Neural cell (in vitro differentiated cells): ENCODE data around the gene MPHOSPH9. TPM values are rescaled to one million over a fixed set of nuclear protein-coding genes. Genes with fewer than 3 reads are reported as not detected.

Experiments used
- H2AFZ ChIP-seq: fragments of 200-600, 300-800 bp; sonication (generic), shearing (Covaris generic); 2 replicates; pipeline ENCODE4 v1.6.0; 2014; ENCODE audit warnings: low read depth, mild to moderate bottlenecking, antibody characterized with exemption, low read length, moderate library complexity
- H3F3A ChIP-seq: fragments of 200-600 bp; shearing (Covaris generic); 2 replicates; pipeline ENCODE4 v1.6.1; 2016; ENCODE audit warnings: mild to moderate bottlenecking, moderate library complexity, mixed read lengths, antibody characterized with exemption, low read length; ENCODE audit not compliant: insufficient read depth, poor library complexity, severe bottlenecking
- H3K27ac ChIP-seq: fragments of 200-600, 300-800 bp; sonication (generic), shearing (Covaris generic); 2 replicates; pipeline ENCODE4 v1.5.1; 2014; ENCODE audit warnings: mild to moderate bottlenecking, low read length, moderate library complexity
- H3K27me3 ChIP-seq: fragments of 300-800, 200-600 bp; sonication (generic), shearing (Covaris generic); 2 replicates; pipeline ENCODE4 v1.6.0; 2014; ENCODE audit warnings: mild to moderate bottlenecking, low read depth, low read length, moderate library complexity; ENCODE audit not compliant: insufficient read depth
- H3K36me3 ChIP-seq: fragments of 300-800, 200-600 bp; sonication (generic), shearing (Covaris generic); 2 replicates; pipeline ENCODE4 v1.5.1; 2014; ENCODE audit warnings: mild to moderate bottlenecking, antibody characterized with exemption, low read length, moderate library complexity; ENCODE audit not compliant: insufficient read depth
- H3K4me2 ChIP-seq: fragments of 300-800, 200-600 bp; sonication (generic), shearing (Covaris generic); 2 replicates; pipeline ENCODE4 v1.6.0; 2014; ENCODE audit warnings: mild to moderate bottlenecking, low read length
- H3K4me3 ChIP-seq: fragments of 300-800, 200-600 bp; sonication (generic), shearing (Covaris generic); 2 replicates; pipeline ENCODE4 v1.5.1; 2014; ENCODE audit warnings: mild to moderate bottlenecking, low read length, moderate library complexity
- H3K79me2 ChIP-seq: fragments of 200-600 bp; shearing (Covaris generic); replicated peaks from 2 replicates; pipeline ENCODE4 v1.6.0; 2014; ENCODE audit warnings: mild to moderate bottlenecking, low read length, moderate library complexity; ENCODE audit not compliant: insufficient read depth
- H3K9ac ChIP-seq: fragments of 300-800, 200-600 bp; sonication (generic), shearing (Covaris generic); 2 replicates; pipeline ENCODE4 v1.6.1; 2016; ENCODE audit warnings: mild to moderate bottlenecking, low read length, mixed read lengths
- H3K9me2 ChIP-seq: fragments of 200-600 bp; shearing (Covaris generic); 2 replicates; pipeline ENCODE4 v1.6.1; 2016; ENCODE audit warnings: mild to moderate bottlenecking, low read length, mixed read lengths; ENCODE audit not compliant: insufficient read depth
- H3K9me3 ChIP-seq: fragments of 200-600, 300-800 bp; sonication (generic), shearing (Covaris generic); 2 replicates; pipeline ENCODE4 v1.6.1; 2016; ENCODE audit warnings: mild to moderate bottlenecking, mixed run types, low read length, moderate library complexity, mixed read lengths
- H4K20me1 ChIP-seq: fragments of 200-600 bp; shearing (Covaris generic); 2 replicates; pipeline ENCODE4 v1.6.1; 2016; ENCODE audit warnings: mild to moderate bottlenecking, mixed run types; ENCODE audit not compliant: insufficient read depth
- EP300 ChIP-seq: fragments of 450-650 bp; conservative IDR thresholded peaks from 2 replicates; pipeline ENCODE4 v1.6.1; 2014; ENCODE audit warnings: antibody characterized with exemption, mild to moderate bottlenecking, moderate library complexity; ENCODE audit not compliant: poor library complexity, severe bottlenecking
- EZH2 ChIP-seq: fragments of 200-600, 300-800 bp; shearing (Covaris generic), sonication (generic); IDR thresholded peaks from 2 replicates; pipeline ENCODE4 v1.6.1; 2014; ENCODE audit warnings: antibody characterized with exemption, low read length, borderline replicate concordance, mild to moderate bottlenecking; ENCODE audit not compliant: insufficient read depth, poor library complexity, severe bottlenecking
- MXI1 ChIP-seq: fragments of 450-650 bp; conservative IDR thresholded peaks from 2 replicates; pipeline ENCODE4 v1.6.1; 2014; ENCODE audit warnings: antibody characterized with exemption, mild to moderate bottlenecking; ENCODE audit not compliant: poor library complexity, severe bottlenecking
- POLR2AphosphoS5 ChIP-seq: IDR thresholded peaks from 2 replicates; pipeline ENCODE4 v1.6.1; 2012
- RAD21 ChIP-seq: fragments of 450-650 bp; conservative IDR thresholded peaks from 2 replicates; pipeline ENCODE4 v1.6.1; 2014; ENCODE audit warnings: antibody characterized with exemption, mild to moderate bottlenecking, moderate library complexity
- SMC3 ChIP-seq: fragments of 450-650 bp; conservative IDR thresholded peaks from 2 replicates; pipeline ENCODE4 v1.6.1; 2014; ENCODE audit warnings: antibody characterized with exemption, mild to moderate bottlenecking, moderate library complexity; ENCODE audit not compliant: poor library complexity
- TAF1 ChIP-seq: IDR thresholded peaks from 2 replicates; pipeline ENCODE4 v1.6.1; 2012; ENCODE audit warnings: low read depth
- polyA plus RNA-seq: library from polyadenylated mRNA; depleted of rRNA; stranded (reverse); fragments of >200 nt; gene quantifications from 2 replicates; pipeline ENCODE4 v1.2.3, GENCODE V29; 2014
- TF ChIP-seq, protein P1 (sequence below): fragments of 450-650 bp; IDR thresholded peaks from 2 replicates; pipeline ENCODE4 v1.5.1; 2014; ENCODE audit warnings: antibody characterized with exemption, mild to moderate bottlenecking, moderate library complexity; ENCODE audit not compliant: poor library complexity, severe bottlenecking
- TF ChIP-seq, protein P2 (sequence below): IDR thresholded peaks from 2 replicates; pipeline ENCODE4 v1.6.1; 2012; ENCODE audit warnings: borderline replicate concordance

Gene MPHOSPH9
- polyA plus RNA-seq, 1 donor from 2014 or later, result 59.1 TPM

DNA sequence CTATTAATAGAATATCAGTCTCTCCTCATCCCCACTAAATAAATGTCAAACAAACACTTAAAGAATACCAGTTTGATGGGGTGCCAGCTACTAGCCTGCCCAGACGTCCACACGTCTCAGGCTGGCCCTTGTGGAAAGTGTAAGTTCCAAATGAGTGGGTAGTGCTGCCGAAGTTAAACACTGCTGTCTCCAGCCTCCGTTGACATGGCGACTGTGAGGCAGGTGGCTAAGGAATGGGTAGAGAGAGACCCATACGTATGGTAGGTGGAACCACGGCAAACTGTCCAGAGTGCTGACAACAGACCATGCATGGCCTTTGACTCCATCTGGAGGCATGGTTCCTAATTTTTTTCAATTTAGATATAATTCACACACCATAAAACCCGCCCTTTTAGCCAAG, 119.9 kb downstream of the MPHOSPH9 start:
- Histone ChIP-seq H3K27ac (no peak overlapping the region), H3K79me2 (no peaks in the 10 kb centered on the region)

DNA sequence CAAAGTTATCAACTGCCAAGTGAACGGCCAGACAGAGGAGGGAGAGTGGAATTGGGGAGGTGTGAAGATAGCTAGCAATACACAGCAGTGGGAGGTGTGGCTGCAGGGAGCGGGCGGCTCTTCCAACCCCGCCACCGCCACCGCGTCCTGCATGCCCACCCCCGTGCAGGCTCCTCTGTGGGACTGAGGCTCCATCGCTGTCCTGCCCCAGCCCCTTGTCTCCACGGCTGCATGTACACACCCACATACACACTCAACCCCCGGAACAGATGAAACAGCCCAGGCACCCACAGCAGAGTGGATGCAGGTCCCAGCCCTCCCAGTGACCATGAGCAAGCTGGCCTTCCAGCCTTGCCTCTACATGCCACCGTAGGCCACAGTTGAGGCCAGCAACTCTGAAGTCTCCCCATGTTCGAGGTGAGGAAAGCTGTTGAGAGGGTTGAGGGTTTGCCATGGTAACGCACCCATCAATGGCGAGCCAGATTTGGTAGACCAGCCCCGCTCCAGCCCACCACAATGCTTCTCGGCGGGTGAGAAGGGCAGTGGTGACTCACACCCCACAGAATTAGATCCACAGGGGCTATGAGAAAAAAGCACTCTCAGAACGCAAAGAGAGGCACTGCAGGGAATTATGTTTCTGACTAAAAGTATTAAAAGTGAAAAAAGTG, 121.3 kb downstream of the MPHOSPH9 start:
- Histone ChIP-seq H3F3A (no peaks in the 10 kb centered on the region), H3K4me2 (no peak overlapping the region), H3K9me2 (no peaks in the 10 kb centered on the region), H3K9ac (no peak overlapping the region), H2AFZ (no peak overlapping the region), H3K79me2 (no peaks in the 10 kb centered on the region), H3K9me3 (no peaks in the 10 kb centered on the region), H4K20me1 (no peaks in the 10 kb centered on the region), H3K4me3 (no peak overlapping the region), H3K27ac (no peak overlapping the region), H3K27me3 (no peaks in the 10 kb centered on the region), H3K36me3 (no peaks in the 10 kb centered on the region)
- TF ChIP-seq, protein P1, sequence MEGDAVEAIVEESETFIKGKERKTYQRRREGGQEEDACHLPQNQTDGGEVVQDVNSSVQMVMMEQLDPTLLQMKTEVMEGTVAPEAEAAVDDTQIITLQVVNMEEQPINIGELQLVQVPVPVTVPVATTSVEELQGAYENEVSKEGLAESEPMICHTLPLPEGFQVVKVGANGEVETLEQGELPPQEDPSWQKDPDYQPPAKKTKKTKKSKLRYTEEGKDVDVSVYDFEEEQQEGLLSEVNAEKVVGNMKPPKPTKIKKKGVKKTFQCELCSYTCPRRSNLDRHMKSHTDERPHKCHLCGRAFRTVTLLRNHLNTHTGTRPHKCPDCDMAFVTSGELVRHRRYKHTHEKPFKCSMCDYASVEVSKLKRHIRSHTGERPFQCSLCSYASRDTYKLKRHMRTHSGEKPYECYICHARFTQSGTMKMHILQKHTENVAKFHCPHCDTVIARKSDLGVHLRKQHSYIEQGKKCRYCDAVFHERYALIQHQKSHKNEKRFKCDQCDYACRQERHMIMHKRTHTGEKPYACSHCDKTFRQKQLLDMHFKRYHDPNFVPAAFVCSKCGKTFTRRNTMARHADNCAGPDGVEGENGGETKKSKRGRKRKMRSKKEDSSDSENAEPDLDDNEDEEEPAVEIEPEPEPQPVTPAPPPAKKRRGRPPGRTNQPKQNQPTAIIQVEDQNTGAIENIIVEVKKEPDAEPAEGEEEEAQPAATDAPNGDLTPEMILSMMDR, result no peak
- no peak for TF ChIP-seq MXI1
- no peak for TF ChIP-seq SMC3
- TF ChIP-seq EP300, result no peak
- TF ChIP-seq POLR2AphosphoS5, result no peak

More for the DNA sequence above, 119.9 kb downstream of the MPHOSPH9 start:
- no peak overlapping the region for H3K4me2 ChIP-seq
- no peak overlapping the region for H2AFZ ChIP-seq
- no peaks in the 10 kb centered on the region for H3K9me2 ChIP-seq
- no peak overlapping the region for H3K9ac ChIP-seq
- H3K9me3 ChIP-seq, result no peaks in the 10 kb centered on the region
- no peaks in the 10 kb centered on the region for H3K27me3 ChIP-seq
- H4K20me1 ChIP-seq, result no peaks in the 10 kb centered on the region
- H3F3A ChIP-seq, result no peaks in the 10 kb centered on the region
- TF ChIP-seq SMC3 (no peak), RAD21 (no peak), EZH2 (no peak), TAF1 (no peak)
- TF ChIP-seq, protein P1, result no peak
- TF ChIP-seq, protein P2, sequence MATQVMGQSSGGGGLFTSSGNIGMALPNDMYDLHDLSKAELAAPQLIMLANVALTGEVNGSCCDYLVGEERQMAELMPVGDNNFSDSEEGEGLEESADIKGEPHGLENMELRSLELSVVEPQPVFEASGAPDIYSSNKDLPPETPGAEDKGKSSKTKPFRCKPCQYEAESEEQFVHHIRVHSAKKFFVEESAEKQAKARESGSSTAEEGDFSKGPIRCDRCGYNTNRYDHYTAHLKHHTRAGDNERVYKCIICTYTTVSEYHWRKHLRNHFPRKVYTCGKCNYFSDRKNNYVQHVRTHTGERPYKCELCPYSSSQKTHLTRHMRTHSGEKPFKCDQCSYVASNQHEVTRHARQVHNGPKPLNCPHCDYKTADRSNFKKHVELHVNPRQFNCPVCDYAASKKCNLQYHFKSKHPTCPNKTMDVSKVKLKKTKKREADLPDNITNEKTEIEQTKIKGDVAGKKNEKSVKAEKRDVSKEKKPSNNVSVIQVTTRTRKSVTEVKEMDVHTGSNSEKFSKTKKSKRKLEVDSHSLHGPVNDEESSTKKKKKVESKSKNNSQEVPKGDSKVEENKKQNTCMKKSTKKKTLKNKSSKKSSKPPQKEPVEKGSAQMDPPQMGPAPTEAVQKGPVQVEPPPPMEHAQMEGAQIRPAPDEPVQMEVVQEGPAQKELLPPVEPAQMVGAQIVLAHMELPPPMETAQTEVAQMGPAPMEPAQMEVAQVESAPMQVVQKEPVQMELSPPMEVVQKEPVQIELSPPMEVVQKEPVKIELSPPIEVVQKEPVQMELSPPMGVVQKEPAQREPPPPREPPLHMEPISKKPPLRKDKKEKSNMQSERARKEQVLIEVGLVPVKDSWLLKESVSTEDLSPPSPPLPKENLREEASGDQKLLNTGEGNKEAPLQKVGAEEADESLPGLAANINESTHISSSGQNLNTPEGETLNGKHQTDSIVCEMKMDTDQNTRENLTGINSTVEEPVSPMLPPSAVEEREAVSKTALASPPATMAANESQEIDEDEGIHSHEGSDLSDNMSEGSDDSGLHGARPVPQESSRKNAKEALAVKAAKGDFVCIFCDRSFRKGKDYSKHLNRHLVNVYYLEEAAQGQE, result no peak
- H3K4me3 ChIP-seq, result no peak overlapping the region
- H3K36me3 ChIP-seq, result no peaks in the 10 kb centered on the region
